ENCODE results near the gene DGCR8.

Gene DGCR8

DNA sequence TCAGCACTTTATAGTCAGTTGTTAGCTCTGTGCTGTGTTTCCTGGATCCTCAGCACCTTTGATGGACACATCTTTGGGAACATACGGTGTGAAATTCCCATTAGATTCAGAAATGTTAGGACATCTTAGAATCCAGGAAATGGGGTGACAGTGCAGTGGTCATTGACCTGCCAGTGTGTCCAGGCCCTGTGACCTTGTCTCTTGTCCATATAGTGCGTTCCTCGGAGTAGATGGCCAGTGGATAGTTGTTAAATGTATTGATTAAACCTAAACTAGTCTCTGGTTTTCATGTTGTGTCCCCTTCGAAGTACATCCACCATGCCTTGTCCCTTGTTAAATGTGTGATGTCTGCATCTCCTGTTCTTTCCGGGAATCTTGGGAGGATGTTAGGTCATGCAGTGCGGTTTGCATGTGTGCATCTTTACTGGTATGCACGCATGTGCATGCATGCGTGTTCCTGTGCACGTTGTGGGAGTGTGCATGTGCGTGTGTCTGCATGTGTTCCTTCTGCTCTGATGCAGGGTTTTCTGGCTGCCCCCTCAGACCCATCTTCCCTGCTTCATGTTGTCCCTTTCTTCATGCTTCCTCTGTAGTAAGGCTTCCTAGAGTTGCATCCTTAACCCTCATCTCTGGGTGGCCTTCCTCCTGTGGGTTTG is 4.0 kb downstream of the DGCR8 start:
- DNase-seq (ENCODE audit: extremely low read depth, low read depth) = no peak

GRCh38 chr22:20084547-20085413 is 4.7 kb downstream of the DGCR8 start:
- DNase-seq (ENCODE audit: extremely low read depth, low read depth) = no peak

More for the DNA sequence above, 4.0 kb downstream of the DGCR8 start:
- TF ChIP-seq, protein P1, sequence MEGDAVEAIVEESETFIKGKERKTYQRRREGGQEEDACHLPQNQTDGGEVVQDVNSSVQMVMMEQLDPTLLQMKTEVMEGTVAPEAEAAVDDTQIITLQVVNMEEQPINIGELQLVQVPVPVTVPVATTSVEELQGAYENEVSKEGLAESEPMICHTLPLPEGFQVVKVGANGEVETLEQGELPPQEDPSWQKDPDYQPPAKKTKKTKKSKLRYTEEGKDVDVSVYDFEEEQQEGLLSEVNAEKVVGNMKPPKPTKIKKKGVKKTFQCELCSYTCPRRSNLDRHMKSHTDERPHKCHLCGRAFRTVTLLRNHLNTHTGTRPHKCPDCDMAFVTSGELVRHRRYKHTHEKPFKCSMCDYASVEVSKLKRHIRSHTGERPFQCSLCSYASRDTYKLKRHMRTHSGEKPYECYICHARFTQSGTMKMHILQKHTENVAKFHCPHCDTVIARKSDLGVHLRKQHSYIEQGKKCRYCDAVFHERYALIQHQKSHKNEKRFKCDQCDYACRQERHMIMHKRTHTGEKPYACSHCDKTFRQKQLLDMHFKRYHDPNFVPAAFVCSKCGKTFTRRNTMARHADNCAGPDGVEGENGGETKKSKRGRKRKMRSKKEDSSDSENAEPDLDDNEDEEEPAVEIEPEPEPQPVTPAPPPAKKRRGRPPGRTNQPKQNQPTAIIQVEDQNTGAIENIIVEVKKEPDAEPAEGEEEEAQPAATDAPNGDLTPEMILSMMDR (IDR thresholded peaks at IDR 0.05; ENCODE audit: low read depth, low read length) = no peak

GRCh38 chr22:20085651-20086050 is 5.6 kb downstream of the DGCR8 start:
- no peak for DNase-seq (ENCODE audit: extremely low read depth, low read depth)
- TF ChIP-seq, protein P1 (IDR thresholded peaks at IDR 0.05; ENCODE audit: low read depth, low read length) = no peak

More at GRCh38 chr22:20084547-20085413, 4.7 kb downstream of the DGCR8 start:
- TF ChIP-seq, protein P1 (IDR thresholded peaks at IDR 0.05; ENCODE audit: low read depth, low read length) = peak; percentile 21

DNA sequence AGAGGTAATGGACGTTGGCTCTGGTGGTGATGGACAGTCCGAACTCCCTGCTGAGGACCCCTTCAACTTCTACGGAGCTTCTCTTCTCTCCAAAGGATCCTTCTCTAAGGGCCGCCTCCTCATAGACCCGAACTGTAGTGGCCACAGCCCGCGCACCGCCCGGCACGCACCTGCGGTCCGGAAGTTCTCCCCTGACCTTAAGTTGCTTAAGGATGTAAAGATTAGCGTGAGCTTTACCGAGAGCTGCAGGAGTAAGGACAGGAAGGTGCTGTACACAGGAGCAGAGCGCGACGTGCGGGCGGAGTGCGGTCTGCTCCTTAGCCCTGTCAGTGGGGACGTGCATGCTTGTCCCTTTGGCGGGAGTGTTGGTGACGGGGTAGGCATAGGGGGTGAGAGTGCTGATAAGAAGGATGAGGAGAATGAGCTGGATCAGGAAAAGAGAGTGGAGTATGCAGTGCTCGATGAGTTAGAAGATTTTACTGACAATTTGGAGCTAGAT is 6.1 kb downstream of the DGCR8 start:
- TF ChIP-seq, protein P1 (IDR thresholded peaks at IDR 0.05; ENCODE audit: low read depth, low read length) = no peak
- no peak for DNase-seq (ENCODE audit: extremely low read depth, low read depth)

- TF ChIP-seq, protein P1 (IDR thresholded peaks at IDR 0.05; ENCODE audit: low read depth, low read length) = no peak
- no peak for DNase-seq (ENCODE audit: extremely low read depth, low read depth)
Measured at GRCh38 chr22:20086763-20087162, 6.7 kb downstream of the DGCR8 start.

DNA sequence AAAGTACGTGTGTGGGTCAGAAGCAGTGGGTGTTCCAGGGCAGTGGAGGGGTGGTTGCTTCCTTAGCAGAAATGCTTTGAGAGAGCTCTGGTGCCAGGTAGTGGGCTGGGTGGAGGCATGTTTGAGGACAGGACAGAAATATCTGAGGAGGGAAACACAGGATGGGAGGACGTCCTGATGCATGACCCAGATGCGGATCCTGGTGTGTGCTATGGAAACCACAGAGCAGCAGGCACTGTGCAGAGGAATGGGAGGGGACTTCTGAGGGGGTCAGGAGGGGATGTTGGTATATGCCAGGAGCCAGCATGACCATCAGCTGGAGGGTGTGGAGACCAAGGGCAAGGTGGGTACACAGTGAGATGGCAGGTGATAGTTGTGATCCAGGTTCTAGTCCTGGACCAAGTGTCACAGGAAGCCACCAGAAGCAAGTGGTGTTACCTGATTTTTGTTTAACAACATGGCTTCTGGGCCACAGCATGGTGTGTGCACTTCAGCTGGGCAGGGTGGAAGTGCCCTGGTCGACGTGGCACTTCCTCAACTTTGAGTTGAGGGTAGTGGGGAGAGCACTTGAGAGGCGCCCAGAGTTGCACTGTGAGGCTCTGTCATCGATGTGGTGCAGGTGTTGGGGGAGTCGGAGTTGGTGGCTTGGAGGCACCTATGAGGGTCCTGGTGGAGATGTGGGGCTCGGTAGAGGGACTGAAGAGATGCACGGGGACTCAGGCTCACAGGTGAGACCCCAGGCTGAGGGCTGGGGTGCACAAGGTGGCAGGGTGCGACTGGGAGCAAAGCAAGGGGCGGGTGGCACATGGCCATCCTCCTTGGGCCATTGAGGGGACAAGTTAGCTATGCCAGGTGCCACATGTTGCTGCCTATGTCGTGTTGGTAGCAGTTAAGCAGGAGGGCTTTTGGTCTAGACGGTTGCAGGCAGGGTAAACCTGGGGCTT is 7.5 kb downstream of the DGCR8 start:
- DNase-seq (ENCODE audit: extremely low read depth, low read depth) = no peak
- TF ChIP-seq, protein P1 (IDR thresholded peaks at IDR 0.05; ENCODE audit: low read depth, low read length) = no peak
